NCI-H82 treated with DMSO at 0.1 percent for 48 hours (cell line): ENCODE measurements around the gene ZCCHC2.

Experiments
- DNase-seq: peaks from one replicate; lab custom pipeline; 2025; ENCODE audit not compliant: unreplicated experiment; lab: John Stamatoyannopoulos, UW

Gene ZCCHC2

DNA sequence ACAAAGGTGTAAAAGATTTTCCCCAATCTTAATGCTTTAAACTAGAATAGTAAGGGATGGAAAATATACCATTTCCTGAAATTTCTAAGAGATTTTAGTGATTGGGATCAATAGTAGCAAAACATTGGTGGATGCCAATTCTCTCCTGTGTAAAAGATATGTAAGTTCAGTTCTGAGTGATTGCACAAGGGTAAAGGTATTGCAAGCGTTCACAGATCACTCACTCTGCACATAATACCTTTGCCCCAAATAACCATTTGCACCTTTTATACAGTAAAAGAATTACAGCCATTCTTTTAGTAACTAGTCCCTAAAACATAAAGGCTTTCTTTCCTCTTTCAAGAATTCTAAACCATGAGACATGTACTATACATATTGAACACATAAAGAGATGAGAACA lies 13.0 kb upstream of the ZCCHC2 start:
- no peak for DNase-seq

DNA sequence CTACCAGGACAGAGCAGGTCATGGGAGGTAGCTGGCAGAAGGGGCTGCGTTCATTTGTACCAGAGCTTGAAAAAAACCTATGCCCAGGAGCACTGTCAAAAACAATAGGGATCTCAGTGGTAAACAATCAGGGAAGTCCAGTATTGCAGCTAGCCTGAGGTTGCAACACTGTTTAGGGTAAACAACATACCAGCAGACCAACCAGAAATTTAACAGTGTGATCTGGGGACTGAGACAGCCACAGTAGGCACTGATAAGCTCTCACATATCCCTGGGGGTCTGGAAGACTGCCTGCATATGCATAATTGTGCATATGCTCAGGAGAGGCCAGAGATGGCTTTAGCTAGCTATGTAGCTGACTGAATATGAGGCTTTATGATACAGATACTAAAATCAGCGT lies 12.0 kb upstream of the ZCCHC2 start:
- no peak for DNase-seq

DNA sequence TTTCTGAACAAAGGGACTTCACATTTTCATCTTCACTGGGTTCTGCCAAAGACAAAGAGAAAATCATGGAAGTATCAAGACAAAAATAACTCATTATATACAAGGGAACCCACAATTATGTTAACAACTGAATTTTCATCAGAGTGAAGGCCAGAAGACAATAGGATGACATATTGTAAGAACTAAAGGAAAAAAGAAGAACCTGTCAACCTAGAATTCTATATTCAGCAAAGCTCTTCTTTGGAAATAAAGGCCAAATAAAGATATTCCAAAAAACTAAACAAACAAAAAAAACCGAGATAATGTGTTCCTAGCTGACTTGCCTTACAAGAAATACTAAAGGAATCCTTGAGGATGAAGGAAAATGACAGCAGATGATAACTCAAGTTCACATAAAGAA lies 10.3 kb upstream of the ZCCHC2 start:
- no peak for DNase-seq

DNA sequence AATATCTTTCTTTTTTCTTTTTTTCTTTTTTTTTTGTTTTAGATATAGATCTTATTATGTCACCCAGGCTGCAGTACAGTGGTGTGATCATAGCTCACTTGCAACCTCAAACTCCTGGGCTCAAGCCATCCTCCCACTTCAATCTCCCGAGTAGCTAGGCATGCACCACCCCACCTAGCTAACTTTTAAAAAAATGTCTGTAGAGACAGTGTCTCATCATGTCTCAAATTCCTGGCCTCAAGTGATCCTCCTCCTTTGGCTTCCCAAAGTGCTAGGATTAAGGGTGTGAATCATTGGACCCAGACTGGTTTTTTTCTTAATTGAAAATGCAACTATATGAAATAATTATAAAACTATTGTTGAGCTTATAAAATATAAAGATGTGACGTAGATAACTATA lies 9.8 kb upstream of the ZCCHC2 start:
- no peak for DNase-seq

DNA sequence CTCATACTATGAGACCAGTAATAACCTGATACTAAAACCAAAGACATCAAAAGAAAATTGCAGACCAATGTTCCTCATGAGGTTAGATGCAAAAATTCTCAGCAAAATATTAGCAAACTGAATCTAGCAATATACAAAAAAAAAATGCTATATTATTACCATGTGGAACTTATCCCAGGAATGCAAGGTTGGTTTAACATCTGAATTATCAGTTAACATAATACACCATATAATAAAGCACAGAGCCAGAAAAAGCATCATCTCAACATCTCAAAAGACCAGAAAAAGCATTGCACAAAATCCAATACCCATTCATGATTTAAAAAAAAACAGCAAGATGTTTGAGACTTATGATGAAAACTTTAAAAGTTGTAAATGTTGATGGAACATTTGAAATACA lies 8.3 kb upstream of the ZCCHC2 start:
- no peak for DNase-seq

DNA sequence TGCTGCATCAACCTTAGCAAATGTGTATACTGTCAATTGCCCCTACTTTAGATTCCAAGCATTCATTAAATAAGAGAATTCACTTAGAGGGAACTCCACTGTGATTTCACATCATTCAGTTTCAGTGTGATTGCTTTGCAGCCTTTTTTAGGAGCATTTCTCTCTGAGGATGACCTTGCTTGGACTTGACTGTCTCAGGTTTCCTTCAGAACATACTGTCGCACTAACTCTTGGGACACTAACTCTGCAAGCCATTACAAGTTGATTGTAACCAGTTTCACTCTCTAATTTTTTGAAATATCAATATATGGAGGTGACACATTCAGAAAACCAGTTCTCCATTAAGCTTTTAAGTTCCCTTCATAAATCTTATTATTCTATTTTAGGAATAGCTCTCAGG lies 6.6 kb upstream of the ZCCHC2 start:
- no peak for DNase-seq

DNA sequence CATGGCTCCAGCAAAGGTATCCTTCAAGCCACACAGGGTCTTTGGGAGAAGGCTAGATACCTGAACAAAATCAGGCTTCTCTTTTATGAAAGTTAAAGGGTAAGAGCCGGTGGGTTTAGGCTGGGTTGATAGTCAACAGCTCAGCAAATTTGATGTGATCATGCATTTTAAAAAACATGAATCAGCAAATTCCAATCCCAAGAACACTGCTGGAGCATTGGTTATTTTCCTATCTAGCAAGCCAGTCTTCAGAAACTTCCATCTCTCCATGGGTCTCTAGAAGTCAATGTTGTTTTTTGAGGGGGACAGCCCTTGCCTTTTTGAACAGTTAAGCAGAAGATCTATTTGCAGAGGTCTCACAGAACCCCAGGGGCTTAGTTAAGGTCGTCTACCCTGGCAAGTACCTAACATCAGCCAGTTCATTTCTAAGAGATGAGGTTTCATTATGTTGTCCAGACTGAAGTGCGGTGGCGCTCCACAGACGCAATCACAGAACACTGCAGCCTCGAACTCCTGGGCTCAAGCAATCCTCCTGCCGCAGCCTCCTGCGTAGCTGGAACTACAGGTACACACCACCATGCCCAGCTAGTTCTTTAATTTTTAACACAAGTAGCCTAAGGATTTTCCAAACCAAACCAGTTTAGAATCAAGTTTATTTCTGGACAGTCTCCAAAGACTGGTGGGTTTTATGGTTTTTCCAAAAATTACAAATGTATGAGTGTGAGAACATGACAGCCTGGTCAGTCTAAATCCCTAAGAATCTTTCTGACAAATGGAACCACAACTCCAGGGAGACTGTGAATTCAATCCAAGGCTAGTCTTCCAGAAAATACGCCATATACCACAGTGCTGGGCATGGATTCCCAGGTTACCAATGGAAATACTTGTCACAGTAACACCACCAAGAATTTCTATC lies 4.1 kb upstream of the ZCCHC2 start:
- DNase-seq, result no peak

DNA sequence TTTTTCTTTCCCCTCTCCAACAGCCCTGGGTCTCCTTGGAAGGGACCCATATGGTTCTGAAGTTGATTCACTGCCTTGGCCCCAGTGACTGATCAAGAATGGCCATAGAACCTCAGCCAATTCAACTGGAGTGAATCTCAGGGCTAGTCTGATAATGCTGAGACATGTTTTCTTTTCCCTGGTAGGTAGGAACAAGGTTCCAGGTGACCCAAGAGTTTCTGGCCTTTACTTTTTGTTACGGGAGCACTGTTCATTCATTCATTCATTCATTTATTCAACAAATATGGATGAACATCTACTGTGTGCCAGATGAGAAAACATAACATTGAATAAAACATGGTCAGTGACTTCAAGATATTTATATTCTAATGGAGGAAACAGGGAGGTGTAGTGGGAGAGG lies 3.1 kb upstream of the ZCCHC2 start:
- no peak for DNase-seq

DNA sequence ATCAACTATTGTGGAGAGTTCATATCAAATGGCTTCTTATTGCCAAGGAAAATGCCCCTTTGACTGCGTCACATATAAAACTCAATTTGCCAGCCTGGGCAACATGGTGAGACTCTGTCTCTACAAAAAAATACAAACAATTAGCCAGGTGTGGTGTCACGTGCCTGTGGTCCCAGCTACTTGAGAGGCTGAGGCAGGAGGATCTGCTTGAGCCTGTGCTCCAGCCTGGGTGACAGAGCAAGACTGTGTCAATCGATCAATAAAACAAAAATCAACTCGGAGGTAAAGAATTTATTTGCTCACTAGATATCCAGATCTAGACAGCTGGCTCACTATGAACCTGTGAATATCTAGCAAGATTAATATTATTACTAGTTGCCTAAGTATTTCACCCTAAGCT lies 1.7 kb upstream of the ZCCHC2 start:
- no peak for DNase-seq

DNA sequence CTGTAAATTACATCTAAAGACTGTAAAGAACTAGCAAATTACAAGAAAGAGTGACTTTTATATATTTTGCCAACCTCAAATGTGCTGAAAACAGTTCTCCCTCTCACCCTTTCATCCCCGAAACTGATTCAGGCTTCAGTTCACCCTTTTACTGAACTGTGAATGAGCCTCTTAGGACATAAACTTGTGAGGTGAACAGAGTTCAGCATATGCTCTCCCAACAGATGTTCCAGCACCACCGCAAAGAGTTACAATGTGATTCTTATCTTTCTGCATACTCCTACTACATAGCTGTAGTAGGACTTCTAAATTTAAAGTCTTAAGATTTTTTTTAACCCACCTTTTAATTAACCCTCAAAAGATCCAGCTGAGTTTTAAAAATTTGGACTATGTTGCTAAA lies 1.2 kb upstream of the ZCCHC2 start:
- DNase-seq, result no peak

DNA sequence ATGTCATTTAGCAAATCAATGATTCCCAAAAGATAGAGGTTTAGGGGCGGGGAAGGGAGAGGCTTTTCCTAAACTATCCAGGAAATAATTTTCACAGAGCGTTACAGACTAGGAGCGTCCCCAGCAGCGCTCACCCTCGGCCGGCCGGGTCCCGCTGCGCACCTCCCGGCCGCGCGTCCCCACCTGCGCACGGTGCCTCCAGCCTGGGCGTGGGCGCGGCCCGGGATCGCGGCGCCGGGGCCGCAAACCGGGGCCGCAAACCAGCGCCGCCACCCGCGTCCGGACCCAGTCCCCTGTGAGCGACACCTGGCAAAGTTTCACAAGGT lies 684 bp upstream of the ZCCHC2 start:
- DNase-seq, result no peak

DNA sequence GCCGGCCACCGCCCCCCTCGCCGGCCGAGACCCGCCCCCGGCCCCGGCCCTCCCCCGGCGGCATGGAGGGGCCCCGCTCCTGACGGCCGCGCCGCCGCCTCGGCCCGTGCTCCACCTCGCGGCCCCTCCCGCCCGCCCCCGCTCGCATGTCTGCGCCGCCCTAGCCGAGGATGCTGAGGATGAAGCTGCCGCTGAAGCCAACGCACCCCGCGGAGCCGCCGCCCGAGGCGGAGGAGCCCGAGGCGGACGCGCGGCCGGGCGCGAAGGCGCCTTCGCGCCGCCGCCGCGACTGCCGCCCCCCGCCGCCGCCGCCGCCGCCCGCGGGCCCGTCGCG lies 397 bp downstream of the ZCCHC2 start:
- no peak for DNase-seq

DNA sequence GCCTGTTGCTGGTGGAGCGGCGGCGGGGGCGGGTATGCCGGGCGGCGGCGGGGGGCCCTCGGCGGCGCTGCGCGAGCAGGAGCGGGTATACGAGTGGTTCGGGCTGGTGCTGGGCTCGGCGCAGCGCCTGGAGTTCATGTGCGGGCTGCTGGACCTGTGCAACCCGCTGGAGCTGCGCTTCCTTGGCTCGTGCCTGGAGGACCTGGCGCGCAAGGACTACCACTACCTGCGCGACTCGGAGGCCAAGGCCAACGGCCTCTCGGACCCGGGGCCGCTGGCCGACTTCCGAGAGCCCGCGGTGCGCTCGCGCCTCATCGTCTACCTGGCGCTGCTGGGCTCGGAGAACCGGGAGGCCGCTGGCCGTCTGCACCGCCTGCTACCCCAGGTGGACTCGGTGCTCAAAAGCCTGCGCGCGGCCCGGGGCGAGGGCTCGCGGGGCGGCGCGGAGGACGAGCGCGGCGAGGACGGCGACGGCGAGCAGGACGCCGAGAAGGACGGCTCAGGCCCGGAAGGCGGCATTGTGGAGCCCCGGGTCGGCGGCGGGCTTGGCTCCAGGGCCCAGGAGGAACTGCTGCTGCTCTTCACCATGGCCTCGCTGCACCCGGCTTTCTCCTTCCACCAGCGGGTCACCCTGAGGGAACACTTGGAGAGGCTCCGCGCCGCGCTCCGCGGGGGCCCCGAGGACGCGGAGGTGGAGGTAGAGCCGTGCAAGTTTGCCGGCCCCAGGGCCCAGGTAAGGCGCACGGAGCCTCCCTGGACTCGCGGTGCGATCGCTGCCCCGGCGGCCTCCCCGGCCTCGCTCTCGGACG lies 1.0 kb downstream of the ZCCHC2 start:
- DNase-seq, result no peak

DNA sequence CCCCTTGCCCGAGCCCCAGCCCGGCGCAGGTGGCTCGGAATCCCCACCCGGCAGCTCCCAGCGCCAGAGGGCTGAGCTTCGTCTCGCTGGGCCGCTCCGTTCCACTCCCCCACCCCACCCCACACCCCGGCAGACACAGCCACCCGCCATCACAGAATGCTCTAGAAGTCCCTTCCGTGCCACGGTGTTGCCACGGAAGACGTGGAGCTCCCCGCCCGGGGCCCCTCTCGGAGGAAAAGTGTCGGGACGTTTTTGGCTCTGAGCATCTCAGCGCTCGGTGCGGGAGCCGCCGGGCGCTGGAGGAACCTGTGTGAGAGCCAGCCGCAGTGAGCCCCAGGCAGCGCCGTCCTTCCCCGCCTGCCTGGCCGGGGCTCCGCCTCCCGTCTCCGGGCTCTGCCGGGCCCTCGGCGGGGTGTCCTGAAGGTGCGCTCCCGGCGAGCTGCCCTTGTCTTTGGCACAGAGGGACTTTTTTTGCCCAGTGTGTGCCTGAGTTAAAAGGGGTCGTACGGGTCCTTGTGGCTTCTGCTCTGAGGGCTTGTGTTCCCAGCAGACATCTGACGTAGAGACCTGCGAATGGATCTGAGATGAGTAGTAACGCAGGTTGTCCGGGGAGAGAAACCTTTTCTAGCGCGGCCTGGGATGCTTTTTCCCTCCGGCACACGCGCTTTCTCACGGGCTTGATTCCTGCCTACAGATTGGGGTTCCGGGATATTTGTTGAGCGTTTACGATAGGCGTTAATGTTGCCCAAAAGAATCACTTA lies 1.8 kb downstream of the ZCCHC2 start:
- DNase-seq, result no peak

DNA sequence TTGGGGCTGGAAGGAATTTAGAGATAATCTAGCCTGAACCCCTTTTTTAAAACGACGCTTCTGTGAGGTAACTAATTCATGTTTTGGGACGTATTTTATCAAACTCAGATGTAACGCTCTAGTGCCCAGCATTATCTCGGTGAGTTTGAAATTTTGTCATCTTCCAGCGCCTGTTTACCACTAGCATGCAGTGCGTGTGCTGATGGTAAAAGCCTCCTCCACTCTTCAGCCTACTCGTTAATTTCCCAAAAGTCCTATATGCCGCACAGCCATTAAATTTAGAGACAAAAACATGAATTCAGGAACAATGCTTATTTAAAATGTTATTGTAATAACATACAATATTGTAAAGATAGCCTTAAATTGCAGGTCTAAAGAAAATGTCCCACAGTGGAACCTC lies 2.8 kb downstream of the ZCCHC2 start:
- no peak for DNase-seq

DNA sequence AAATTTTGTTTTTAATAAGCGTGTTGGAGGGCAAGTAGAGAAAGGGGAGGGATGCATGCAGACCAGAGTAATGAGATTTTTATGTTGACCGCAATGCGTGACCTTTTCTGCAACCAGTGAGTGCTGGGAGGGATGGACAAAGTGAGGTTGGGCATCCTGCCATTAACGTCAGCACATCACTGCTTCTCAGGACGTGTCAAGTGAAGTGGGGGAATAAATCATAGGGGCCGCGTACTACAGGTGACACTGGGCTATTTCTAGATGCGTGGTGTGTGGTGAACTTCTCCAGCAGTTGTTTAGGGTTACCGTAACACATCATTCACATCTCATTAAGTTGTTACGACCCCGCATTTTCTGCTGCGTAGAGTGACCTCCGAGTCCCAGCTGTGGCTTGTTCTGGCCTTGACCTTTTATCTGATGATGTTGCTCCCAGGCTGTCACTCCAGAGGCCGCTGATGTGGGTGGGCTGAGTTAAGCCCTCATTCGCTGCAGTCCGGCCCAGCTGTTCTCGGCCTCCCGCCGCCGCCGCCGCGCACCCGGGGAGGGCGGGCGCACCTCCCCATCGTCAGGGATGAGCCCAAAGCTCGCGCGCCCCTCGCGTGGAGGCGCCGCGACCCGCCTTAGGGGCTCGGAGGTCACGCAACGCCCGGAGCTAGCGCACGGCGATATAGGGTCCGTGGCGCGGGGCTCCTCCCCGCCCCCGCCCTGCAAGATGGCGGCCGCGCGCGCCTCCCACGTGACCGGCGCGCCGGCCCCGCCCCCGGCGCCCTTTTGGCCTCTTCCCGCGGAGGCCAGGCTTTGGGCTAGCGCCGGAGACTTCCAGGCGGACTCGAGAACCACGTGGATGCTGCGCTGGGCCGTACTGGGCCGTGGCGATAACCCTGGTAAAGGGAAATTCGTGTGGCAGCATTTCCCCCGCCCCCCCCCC lies 3.5 kb downstream of the ZCCHC2 start:
- DNase-seq, result peak; percentile 26

DNA sequence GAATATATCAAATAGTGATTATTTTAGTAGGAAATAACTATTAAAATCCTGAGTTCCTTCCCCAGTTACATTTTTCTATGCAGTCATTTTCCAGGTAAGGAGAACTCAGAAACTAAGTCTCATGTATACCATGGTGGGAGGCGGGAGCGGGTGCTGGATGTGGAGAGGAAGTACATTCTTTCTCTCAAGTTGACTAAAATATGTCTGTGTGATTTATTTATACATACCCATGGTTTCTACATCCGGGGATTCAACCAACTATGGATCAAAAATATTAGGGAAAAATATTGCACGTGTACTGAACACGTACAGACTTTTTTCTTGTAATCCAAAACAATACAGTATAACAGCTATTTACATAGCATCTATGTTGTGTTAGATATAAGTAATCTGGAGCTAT lies 6.8 kb downstream of the ZCCHC2 start:
- DNase-seq, result no peak

DNA sequence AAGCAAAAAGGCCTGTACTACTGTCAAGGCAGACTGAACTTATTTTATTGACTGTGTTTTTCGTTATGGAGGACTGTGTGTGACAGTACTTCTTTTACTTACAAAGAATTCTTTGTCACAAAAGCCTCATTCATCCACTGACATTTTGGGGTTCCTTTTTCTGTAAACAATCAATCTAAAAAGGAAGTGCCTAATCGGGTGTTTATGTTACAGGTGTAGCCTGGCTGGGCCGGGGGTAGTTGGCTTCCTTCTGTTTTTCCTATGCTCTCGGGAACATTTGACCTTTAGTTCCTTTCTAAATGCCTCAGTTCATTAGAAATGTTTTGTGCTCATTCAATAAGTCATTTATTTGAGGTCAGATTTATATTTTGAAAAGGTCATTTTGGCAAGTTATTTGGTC lies 8.3 kb downstream of the ZCCHC2 start:
- no peak for DNase-seq

DNA sequence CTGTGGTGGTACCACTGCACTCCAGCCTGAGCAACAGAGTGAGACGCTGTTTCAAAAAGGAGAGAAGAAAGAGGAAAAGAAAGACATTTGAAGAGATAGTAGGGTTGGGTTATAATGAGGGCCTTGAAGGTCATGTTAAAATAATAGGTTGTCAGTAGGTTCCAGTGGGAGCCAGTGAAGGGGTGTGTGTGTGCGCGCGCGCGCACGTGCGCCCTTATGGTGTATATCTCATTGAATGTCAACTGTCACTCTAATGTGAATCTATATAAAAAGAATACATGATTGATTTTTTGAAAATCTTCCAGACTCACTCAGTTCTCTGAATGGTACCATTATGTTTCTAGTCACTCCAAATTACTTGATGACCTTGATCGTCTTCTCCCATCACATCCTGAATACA lies 9.1 kb downstream of the ZCCHC2 start:
- no peak for DNase-seq

DNA sequence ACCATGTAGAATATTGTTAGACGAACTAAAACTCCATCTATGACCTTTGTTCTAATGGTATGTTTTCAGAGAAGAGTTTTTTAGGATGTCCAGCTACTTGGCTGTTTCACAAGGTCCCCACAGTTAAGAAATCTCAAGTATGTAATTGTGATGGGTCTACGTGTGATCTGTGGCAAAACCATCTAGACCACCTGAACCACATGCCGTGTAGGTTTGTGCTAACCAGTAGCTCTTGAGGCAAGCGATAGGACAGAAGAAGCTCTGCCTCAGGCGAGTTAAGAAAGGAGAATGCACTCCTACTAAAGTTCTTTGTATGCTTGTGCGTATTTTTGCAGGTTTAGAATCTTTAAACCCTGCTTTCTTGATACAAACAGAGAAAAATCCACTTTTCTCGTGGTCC lies 13.2 kb downstream of the ZCCHC2 start:
- DNase-seq, result no peak
